NCI-H1436 treated with DMSO at 0.1 percent for 48 hours (cell line): ENCODE data around the gene ZNF385D.

Experiments
- DNase-seq: peaks from one replicate; lab custom pipeline; 2025; lab: John Stamatoyannopoulos, UW

ZNF385D gene

DNA sequence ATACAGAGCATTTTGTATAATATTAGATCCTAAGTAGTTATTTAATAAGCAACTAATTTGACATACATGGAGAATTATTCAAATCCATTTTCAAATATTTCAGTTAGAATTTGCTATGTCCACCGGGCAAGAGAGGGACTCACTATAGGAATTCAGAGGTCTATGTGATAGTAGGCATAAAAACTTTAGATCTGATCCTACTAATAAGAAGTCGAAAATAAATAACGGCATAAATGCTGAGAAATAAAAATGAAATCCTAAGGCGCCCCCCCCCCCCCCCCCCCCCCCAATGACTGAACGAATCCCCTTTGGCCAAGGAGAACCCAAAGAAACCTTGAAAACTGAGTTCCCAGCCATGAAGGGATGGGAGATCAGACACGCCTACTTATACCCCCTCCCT, 80.6 kb downstream of the ZNF385D start:
- no peak for DNase-seq

DNA sequence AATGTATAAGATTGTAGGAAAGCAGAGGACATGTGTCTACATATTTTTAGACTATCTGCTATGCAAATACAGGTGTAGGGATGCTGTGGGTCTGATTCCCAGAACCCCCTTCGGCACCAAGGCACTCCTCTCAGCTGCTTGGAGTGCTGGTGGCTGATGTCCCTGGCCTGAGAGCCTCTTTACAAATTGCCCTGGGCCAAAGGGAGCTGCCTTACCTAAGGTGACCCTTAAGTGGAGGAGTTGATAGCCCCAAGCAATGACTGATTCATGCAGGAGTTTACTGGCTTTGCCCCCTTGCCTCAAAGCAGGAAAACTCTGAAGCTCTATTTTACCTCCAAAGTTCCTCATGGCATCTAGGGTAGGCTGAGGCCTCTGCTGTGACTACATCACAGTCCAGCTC, 83.0 kb downstream of the ZNF385D start:
- no peak for DNase-seq

GRCh38 chr3:21665444-21666100, 85.4 kb downstream of the ZNF385D start:
- DNase-seq = no peak

DNA sequence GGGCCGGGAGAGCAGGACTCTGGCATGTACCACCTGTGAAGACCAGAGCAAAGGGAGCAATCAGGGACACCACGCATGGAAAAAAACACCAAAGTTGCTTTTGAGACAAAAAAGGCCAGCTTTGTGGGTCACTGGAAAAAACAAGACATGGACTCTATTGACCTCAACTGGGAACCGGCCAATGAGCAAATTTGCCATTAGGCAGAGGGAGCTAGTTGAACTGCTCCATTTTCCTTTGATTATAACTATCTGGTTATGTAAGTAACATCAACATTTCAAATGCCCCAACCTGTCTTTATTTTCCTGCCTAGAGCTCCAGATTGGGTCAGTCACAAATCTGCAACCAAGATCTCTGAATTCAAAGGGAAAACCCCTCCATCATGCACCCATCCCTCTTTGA, 86.0 kb downstream of the ZNF385D start:
- no peak for DNase-seq

DNA sequence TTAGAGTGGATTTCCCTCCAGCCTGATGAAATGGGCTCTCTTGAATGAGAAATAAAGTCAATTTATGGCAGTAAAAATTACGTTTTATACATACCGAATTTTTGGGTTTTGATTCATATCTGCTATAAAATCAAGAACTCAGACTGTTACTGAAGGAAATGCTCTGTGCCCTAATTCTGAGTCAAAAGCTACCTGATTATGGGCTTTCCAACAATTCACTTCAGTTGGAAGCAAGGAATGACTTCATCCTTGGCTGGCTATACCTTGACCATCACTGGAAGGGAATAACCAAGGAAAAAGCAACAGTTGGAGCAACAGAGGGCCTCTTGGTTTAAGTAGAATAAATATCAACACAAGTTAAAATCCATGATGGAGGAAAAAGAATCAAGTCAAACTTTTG, 88.6 kb downstream of the ZNF385D start:
- DNase-seq = no peak

DNA sequence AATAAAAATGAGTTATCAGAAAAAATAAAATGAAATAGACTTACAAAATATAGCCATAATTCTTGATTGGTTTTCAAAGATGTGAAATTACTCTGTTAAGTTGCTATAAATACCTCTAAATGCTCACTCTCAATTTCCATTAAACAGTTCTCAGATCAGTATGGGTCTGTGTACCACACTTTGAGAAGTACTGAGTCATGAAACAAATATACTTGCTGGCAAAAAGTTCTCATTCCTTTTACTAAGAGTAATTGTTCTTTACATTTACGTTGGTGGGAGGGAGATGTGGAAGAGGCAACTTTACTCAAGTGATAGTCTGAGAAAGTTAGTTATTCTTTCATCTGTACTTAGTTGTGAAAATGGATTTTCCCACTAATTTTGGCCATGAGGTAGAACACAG, 96.3 kb downstream of the ZNF385D start:
- DNase-seq = no peak

- DNase-seq = no peak
Observed at GRCh38 chr3:21654241-21654640, 96.8 kb downstream of the ZNF385D start.

DNA sequence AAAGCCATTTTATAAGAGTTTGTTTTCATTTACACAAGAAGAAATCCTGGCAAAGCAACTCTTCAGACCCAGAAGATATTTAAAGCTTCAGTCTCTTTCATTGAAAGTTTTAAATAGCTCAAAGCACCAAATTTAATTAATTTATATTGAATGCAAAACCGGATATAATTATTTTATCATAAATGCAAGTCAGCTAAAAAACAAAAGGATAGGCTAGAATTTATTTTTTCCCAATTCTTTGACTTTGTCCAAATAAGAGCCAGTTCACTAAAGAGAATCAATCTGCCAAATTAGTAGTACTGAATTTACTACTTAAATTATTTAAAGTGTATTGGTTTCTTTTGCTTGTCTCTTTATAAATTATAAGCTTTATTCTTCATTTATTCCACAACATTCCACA, 101.5 kb downstream of the ZNF385D start:
- no peak for DNase-seq

- no peak for DNase-seq
Observed at GRCh38 chr3:21647961-21648360, 103.0 kb downstream of the ZNF385D start.

DNA sequence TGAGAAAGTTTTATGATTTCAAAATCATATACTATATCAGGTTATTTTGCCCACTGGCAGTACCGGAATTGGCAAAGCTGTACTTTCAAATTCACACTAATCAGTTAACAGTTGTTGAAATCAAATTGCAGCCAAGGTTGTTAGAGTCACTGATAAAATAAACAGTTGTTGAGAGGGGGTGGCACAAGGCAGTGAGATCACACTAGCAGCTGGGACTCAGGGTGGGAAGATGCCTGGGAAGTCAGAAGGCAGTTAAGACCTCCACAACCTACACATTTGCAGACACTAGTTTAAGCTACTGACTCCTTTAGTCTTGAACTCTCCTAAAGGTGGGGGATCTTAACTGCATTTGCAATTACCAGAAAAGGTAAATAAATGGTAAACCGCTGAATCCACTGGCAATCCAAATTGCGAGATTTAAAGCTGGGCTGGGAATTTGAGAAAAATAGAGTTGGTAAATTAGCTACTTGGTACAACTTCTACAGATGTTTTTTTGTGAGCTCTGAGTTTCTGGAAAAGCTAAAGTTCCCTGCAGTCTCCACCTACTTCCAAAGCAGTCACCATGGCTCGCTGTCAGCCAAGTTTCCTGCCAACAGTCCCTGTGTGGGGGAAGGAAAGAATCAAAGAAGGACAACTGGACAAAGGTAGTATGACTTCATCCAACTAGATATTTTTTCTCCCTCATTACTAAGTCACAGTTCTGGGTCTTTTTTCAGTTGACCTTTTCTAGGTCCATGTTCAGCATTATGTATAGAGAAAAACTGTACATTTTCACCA, 105.7 kb downstream of the ZNF385D start:
- no peak for DNase-seq

- no peak for DNase-seq
Observed at GRCh38 chr3:21644268-21644667, 106.7 kb downstream of the ZNF385D start.

GRCh38 chr3:21643752-21644151, 107.3 kb downstream of the ZNF385D start:
- no peak for DNase-seq

GRCh38 chr3:21642433-21642832, 108.6 kb downstream of the ZNF385D start:
- no peak for DNase-seq

- no peak for DNase-seq
Observed at GRCh38 chr3:21641959-21642358, 109.1 kb downstream of the ZNF385D start.

DNA sequence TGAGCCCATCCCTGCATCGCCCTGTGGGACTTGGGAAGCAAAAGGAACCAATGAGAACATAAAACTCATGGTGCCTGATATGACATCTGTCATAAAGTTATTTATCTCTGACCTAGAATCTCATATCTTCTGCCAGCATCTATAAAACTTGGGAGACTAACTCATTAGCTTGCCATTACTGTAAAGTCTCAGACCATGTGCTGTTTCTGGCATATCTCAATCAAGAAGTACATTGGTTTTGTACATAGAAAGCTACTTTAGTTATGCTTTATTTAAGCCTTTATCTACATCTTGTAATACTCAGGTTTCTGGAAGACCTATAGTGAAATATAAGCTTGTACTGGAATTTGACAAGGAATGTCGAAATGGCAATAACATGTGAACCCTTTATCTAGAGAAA, 112.5 kb downstream of the ZNF385D start:
- no peak for DNase-seq

- no peak for DNase-seq
Observed at GRCh38 chr3:21634112-21634511, 116.9 kb downstream of the ZNF385D start.

DNA sequence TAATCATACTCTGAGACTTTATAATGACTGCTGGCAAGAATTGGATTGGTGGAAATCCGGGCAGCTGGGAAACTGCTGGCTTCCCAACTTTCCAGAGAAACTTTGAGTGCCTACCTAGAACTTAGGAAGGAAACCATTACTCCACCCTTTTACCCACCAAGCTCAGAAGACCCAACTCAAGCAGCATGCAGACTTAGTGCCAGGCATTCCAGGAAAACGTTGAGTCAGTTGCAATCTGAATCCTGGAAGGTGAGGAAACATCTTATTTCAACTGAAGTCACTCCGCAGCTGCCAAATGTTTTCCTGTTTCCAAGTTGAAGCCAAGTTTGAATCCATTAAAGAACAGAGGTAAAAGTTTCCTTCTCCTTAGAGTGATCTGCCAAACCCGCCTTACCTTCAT, 126.5 kb downstream of the ZNF385D start:
- no peak for DNase-seq

GRCh38 chr3:21621181-21621651, 129.8 kb downstream of the ZNF385D start:
- no peak for DNase-seq

- no peak for DNase-seq
Observed at GRCh38 chr3:21620511-21621155, 130.4 kb downstream of the ZNF385D start.

DNA sequence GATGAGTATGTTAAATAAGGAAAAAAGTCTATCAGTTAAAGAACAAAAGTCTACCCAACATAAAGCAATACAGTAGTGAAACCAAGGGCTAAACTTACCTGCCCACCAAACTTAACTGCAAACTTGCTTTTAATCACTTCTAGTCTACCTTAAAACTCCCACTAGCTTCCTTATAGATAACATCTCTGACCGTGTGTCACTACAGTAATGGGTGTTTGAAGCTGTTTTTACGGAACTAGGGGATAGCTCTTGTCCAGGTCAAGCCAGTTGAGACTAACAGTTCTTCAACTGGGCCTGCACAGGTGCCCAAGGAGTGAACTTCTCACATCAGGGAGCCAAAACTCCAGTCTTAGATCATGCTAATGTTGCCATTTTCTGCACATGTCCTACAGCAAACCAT, 132.3 kb downstream of the ZNF385D start:
- DNase-seq = no peak

- no peak for DNase-seq
Observed at GRCh38 chr3:21613372-21614070, 137.5 kb downstream of the ZNF385D start.

DNA sequence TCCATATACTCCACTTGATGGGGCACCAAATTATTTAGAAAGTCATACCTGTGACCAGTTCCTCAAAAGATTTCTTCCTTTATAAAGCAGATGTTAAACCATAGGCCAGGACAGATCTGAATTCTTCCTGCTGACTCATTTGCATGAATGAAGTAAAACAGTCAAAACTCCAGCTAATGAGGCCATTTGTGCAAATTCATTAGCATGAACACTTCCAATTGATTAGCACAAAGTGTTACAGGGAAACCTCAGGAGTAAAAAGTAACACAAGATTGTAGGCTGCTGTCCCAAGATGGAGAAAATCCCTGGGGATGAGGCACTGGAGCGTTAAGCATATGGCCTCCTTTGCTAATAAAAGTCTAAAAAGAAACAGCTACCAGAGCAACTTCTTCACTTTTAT, 149.8 kb downstream of the ZNF385D start:
- no peak for DNase-seq

DNA sequence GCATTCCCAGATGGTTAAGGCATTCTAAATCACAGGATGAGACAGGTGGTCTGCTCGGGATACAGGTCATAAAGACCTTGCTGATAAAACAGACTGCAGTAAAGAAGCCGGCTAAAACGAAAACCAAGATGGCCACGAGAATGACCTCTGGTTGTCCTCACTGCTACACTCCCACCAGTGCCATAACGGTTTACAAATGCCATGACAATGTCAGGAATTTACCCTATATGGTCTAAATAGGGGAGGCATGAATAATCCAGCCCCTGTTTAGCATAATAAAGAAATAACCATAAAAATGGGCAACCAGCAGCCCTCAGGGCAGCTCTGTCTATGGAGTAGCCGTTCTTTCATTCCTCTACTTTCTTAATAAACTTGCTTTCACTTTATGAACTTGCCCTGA, 151.1 kb downstream of the ZNF385D start:
- DNase-seq = no peak
